HG03066 (cell line): ENCODE measurements around the gene ACR.

ENCODE experiments used
- ATAC-seq: cut with Tn5 transposase; IDR thresholded peaks from one replicate; pipeline ENCODE4 v1.9.1; 2021; ENCODE audit warnings: low read depth; ENCODE audit not compliant: unreplicated experiment

Gene ACR

DNA sequence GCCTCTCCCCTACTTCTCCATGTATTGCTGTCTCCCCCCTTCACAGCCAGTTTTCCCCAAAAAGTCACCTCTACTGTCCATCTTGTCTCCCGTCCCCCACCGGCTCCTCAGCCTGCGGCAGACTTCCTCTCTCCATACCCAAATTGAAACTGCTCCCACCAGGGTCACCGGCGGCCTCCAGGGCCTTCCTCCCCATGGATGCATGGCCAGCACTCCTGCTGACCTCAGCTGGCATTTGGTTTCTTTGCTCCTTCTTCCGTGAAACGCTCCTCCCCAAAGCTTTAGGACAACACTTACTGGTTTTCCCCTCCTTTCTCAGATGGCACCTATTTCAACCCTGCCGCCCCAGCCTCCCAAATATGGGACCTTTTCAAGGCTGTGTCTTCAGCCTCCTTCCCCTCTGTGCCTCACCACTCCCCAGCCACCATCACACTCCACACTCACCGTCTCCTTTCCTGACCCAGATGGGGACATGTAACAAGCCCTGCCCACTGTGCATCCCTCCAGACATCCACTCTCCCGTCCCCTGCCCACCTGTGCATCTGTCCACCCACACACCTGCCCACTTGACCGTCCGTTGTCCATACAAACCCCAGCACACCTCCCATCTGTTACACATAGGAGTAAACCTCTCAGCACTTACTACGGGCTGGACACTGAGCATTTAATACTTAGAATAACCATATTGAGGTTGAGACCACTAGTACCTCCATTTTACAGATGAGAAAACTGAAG is 21.5 kb upstream of the ACR start:
- ATAC-seq = no peak

DNA sequence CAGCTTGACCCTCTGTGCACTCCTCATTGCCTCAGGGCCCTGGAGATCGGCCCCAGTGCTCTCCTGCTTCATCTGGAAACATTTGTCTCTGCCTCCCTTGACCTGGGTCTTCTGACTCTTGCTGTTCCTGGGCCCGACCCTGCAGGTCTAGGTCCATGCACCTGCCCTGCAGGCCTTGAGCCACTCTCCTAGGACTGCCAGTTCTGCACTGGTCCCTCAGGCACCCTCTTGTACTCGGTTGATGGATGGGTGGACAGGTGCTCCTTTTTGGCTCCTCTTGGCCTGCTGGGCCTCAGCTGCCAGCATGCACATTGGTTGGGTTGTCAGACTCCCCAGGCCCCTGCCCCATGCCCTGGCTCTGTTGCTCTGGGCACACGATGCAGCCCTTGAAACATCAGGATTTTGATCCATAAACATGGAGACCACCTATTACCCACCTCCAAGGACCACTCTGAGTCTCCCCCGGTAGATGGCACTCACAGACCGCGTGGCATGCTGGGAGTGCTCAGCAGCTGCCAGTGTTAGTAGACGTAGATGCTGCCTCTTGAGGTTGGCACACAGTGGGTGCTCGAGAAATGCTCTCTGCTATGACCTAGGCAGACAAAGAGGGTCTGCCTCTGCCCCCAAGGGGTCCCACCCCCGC is 20.2 kb upstream of the ACR start:
- no peak for ATAC-seq

DNA sequence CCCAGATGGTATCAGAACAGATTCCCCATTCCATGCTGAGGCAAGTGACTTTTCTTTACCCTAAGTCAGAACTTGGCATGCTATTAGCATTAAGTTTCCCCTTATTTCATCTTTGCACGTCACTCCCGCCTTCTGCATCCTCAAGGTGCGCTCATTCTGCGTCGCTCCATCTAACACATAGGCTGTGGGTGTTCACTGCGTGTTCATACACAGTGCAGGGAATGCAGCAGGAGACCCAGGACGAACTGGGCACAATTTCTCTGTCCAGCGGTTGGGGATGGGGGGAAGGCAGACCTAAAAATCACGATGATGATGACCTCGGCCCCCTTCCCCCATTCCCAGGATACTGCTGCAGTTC is 19.7 kb upstream of the ACR start:
- no peak for ATAC-seq

DNA sequence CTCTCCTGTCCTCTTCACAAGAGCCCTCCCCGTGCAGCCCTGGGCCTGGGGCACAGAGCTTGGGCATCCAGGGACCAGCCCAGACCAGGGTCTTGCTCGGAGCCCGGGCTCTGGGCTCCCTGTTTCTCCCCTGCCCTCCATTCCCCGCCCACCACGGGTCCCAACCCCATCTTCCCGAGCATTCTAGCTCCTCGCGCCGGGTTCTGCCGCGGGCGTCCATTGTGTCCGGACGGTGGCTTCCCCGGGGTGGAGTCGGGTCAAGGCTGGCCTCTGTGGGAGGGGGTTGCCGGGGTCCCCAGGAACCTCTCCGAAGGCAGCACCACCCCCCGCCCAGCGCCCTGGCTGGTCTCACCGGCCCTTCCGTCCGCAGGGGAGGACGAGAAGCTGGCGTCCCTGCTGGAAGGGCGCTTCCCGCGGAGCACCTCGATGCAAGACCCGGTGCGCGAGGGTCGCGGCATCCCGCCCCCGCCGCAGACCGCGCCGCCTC is 18.1 kb upstream of the ACR start:
- no peak for ATAC-seq

DNA sequence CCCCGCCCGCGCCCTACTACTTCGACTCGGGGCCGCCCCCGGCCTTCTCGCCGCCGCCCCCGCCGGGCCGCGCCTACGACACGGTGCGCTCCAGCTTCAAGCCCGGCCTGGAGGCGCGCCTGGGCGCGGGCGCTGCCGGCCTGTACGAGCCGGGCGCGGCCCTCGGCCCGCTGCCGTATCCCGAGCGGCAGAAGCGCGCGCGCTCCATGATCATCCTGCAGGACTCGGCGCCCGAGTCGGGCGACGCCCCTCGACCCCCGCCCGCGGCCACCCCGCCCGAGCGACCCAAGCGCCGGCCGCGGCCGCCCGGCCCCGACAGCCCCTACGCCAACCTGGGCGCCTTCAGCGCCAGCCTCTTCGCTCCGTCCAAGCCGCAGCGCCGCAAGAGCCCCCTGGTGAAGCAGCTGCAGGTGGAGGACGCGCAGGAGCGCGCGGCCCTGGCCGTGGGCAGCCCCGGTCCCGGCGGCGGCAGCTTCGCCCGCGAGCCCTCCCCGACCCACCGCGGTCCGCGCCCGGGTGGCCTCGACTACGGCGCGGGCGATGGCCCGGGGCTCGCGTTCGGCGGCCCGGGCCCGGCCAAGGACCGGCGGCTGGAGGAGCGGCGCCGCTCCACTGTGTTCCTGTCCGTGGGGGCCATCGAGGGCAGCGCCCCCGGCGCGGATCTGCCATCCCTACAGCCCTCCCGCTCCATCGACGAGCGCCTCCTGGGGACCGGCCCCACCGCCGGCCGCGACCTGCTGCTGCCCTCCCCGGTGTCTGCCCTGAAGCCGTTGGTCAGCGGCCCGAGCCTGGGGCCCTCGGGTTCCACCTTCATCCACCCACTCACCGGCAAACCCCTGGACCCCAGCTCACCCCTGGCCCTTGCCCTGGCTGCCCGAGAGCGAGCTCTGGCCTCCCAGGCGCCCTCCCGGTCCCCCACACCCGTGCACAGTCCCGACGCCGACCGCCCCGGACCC is 17.4 kb upstream of the ACR start:
- no peak for ATAC-seq

DNA sequence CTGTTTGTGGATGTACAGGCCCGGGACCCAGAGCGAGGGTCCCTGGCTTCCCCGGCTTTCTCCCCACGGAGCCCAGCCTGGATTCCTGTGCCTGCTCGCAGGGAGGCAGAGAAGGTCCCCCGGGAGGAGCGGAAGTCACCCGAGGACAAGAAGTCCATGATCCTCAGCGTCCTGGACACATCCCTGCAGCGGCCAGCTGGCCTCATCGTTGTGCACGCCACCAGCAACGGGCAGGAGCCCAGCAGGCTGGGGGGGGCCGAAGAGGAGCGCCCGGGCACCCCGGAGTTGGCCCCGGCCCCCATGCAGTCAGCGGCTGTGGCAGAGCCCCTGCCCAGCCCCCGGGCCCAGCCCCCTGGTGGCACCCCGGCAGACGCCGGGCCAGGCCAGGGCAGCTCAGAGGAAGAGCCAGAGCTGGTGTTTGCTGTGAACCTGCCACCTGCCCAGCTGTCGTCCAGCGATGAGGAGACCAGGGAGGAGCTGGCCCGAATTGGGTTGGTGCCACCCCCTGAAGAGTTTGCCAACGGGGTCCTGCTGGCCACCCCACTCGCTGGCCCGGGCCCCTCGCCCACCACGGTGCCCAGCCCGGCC is 16.7 kb upstream of the ACR start:
- no peak for ATAC-seq

DNA sequence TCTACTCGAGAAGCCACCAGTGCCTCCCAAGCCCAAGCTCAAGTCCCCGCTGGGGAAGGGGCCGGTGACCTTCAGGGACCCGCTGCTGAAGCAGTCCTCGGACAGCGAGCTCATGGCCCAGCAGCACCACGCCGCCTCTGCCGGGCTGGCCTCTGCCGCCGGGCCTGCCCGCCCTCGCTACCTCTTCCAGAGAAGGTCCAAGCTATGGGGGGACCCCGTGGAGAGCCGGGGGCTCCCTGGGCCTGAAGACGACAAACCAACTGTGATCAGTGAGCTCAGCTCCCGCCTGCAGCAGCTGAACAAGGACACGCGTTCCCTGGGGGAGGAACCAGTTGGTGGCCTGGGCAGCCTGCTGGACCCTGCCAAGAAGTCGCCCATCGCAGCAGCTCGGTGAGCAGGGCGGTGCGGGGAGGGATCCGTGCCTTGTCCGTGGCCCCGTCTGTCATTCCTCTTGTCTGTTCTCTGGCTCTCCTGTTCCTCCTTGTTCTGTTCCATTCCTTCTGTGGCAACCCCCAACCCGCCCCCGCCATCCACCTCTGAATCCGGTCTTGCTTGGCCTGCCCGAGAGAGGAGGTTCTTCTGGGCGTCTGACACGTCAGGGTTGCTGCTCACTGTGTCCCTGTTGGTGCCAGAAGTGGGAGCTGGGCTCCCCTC is 15.8 kb upstream of the ACR start:
- ATAC-seq = no peak

DNA sequence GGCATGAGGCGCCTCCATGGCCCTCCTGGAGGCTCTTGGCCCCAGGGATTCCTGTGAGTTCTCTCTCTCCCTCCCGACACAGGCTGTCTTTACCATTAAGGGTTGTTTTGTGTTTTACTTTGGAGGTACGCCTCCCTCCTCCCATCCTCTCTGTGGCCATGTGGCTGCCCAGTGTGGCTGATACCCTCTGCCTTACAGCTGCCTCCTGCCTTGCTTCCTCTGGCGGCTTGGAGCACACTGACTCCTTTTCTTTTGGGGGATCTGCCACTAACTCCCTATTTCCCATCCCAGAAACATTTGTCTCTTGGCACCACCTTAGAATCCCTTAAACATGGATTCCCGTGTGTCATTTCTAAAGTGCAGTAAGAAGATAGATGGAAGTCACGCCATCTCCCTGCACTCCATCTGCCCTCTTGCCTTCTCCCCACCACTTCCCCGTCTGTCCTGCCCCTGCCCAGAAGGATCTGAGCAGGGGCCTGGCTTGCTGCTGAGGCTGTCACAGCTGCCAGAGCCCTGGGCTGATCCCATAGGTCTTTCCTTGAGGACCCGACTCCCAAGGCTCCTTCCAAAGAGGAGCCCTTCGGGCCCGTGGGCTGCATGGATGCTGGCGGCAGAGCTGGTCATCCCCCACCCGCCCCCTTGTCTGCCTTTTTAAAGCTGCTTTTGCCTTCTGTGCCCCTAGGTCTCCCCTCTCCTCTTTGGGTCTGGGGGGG is 15.1 kb upstream of the ACR start:
- no peak for ATAC-seq

DNA sequence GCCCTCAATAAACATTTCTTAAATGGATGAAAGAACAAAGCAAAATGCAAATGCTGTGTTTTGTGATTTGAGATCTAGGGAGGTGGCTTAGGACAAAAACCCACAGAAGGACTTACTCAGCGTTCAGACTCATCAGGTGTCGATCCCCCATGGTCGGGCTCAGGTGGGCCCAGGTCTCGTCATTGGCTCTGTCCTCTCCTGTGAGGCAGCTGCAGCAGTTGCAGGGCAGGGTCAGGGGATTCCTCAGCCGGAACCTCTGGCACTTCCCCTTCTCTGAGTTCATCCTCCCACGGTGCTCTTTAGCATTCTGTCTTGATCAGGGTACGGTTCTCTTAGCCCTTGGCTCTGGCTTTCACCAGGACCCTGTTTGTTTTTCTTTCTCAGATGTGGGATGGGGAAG is 14.0 kb upstream of the ACR start:
- ATAC-seq = no peak

DNA sequence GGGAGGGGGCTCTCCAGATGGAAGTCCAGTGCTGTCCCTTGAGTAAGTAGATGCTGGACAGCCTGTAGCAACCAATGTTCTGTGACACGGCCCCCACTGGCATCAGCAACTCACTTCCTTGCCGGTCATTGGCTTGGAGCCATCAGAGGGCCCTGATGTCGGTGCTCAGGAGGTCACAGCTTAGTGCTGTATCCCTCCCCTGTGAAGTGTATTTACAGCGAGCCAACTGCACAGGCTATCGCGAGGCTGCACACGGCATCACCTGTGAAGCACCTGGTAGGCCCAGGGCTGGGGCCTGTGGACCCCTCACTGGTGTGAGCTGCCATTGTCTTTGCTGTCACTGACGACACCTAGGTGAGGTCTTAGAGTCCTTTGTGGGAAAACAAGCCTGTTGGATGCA is 13.4 kb upstream of the ACR start:
- no peak for ATAC-seq

DNA sequence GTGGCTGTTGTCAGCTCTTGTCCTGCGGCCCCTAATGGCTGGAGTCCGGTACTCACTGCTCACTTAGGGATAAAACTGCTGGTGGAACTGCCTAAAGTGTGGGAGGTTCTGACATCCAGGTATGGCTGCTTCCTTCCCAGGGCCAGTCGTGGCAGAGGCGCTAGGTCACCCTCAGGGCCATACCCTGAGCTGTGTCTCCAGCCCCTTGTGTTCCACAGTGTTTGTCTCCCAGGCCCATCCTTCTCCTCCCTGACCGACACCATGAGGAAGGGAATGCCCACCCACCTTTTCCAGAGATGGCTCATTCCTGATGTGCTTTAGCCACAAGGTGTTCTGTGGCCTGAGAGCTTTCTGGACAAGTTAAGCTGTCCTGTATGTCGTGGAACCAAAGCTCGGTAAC is 12.4 kb upstream of the ACR start:
- ATAC-seq = no peak

DNA sequence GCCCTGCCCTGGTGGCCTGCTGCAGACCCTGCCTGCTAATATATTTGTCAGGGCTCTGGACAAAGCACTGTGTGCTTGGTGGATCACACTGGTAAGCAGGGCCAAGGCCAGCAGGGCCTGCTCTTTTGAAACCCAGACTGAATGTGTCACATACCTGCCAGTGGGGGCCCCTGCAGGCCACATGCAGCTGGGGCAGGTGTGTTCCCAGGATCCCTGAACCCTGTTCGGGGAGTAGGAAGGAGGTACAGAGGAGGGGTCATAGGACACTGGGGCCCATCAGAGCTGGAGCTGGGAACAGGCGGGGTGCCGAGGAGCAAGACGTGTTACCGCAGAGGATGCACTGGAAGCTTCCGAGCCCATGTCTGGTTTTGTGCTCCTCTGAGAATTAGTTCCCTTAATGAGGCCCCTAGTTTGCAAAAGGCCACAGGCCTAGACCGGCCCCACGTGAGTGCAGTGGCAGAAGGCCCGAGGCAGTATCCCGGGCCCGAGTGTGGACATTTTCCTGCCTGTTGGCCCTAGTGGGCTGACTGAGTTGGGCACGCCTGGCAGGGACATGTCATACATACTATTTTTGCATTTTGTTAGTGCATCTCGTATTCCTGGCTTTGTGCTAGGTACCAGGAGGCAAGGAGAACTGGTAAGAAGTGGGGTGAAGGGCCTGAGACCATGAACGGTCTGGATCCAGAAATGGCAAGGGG is 11.2 kb upstream of the ACR start:
- no peak for ATAC-seq

DNA sequence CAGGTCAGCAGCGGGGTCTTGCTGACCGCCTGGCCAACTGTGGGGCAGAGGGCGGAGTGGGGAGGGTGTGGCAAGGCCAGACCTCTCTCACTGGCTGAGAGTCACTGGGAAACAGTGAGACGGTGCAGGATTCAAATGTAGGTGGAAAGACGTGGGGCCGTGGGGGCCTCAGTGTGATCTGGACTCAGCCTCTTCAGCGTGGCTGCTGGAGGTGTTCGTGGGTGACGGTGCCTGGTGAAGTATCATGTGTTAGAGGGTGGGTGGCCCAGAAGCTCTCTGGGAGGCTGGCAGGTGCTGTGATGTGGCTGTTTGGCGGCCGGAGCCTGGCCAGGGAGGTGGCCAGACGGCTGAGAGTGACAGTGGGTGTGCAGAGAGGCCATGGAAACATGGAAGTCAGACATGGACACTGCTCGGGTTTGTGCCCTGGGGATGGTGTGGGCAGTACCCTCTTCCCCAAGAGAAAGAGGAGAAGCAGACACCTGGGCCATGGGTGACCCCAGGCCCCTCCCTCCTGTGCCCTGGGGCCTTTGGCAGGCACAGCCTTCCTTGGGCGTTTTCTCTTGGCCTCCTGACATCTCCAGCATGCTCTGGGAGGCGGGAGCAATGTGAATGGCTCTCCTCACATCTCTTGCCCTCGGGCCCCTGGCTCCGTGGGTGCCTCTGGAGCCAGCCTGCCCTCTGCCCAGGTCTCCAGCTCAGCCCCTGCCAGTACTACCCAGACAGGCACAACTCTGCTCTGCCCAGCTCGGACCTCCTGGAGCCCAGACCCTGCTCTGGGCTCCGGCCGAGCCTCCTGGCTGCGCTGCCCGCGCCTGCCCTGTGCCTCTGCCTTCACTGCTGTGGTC is 10.1 kb upstream of the ACR start:
- no peak for ATAC-seq

DNA sequence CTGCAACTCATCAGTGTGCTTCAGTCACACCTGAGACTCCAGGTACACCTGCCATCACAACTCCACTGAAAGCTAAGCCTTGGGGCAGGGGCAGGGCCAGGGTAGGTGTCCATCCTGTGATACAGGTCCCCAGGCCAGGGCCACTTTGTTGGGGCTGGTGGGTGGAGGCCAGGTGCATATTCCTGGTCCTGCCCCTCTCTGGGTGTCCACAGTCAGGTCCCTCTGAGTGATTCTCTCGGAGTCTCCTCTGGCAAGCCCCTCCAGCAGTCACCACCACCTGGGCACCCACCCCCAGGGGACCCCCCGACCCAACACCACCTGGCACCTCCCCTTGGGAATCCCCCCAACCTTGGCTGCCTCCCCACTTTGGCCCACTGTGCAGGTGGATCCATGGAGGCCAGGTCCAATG is 9.5 kb upstream of the ACR start:
- ATAC-seq = no peak

DNA sequence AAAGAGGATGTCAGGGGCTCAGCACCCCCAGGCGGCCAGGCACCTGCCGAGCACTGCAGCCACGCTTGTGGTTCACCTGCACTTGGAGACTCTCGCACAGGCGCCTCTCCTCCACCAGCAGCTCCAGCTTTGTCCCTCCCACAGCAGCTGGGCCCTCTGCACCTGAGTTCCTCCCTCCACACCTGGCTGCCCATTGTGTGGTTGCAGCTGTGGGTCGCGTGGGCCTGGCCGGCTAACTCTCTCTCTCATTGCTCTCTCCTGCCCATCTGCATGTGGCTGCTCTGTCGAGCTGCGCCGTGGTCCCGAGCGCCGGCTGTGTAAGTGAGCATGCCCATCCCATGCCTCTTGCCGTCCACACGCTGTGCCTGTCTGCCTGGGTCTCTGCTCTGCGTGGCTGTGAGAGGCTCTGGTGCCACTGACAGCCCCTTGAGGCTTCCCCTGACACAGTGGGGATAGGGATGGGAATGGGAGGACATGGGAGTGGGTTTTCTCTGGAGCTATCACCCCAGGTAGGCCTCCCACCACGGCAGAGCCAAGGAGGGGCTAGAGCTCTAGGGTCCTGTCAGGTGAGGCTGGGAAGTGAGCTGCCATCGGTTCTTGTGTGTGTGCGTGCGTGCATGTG is 8.5 kb upstream of the ACR start:
- ATAC-seq = no peak

DNA sequence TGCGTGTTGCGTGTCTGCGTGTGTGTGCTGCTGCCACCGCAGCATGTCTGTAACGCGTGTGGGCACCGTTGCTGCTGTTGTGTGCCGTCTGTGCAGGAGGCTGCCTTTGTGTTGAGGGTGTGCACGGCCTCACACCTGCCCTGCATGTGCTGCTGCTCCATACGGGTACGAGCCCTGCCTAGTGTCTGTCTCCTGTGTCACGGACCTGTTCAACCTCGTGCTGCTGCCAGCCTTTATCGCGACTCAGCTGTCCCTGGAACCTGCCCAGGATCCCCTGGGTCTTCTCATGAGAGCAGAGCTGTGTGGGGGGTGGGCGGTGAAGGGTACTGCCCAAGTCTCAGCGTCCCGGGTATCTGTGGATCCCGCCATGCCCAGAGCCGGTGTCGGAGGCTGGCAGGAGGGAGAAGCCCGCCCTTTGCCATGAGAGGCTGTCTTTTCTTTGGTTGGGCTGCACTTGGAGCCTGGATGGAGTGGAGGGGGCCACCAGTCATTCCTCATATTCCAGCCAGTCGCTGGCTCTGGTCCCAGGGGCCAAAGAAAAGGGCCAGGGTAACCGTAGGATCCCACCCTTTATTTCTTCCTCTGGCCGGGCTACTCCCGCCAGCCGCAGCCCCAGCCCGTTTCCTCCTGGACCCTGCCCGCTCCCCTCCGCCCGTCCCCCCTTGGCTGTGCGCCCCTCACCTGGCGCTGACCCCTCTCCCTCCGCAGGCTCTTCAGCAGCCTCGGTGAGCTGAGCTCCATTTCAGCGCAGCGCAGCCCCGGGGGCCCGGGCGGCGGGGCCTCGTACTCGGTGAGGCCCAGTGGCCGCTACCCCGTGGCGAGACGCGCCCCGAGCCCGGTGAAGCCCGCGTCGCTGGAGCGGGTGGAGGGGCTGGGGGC is 7.8 kb upstream of the ACR start:
- no peak for ATAC-seq
